ENCODE measurements around the gene USP7.

The USP7 gene

GRCh38 chr16:8957509-8958157 is 6.1 kb downstream of the USP7 start:
- H3K14ac ChIP-seq (ENCODE audit: low read length) = no peak overlapping the region
- no peak overlapping the region for H3K4me2 ChIP-seq (ENCODE audit: insufficient read depth, low read length, poor library complexity, severe bottlenecking)
- H3K27me3 ChIP-seq (ENCODE audit: control insufficient read depth in 3 of 3, insufficient read depth in 3 of 3, low read depth in 1 of 3, low read length in 3 of 3) = no peaks in the 10 kb centered on the region
- H4K8ac ChIP-seq (ENCODE audit: low read depth, low read length) = no peak overlapping the region
- H2BK15ac ChIP-seq (ENCODE audit: low read length) = no peak overlapping the region
- no peaks in the 10 kb centered on the region for H3K9me3 ChIP-seq (replicated peaks in 1 of 2; ENCODE audit: control insufficient read depth in 2 of 2, insufficient read depth in 1 of 2, low read depth in 1 of 2, low read length in 2 of 2)
- H2BK12ac ChIP-seq (ENCODE audit: low read length) = no peak overlapping the region
- H3K27ac ChIP-seq (replicated peaks; ENCODE audit: low read length) = no peak overlapping the region
- H3K23ac ChIP-seq (ENCODE audit: low read depth, low read length, poor library complexity) = peak overlapping the region; percentile 60
- no peaks in the 10 kb centered on the region for H3K36me3 ChIP-seq (replicated peaks in 1 of 2; ENCODE audit: control insufficient read depth in 2 of 2, insufficient read depth in 2 of 2, low read length in 2 of 2)
- H3K4me3 ChIP-seq (ENCODE audit: low read length in 2 of 2) = no peak overlapping the region
- DNase-seq (ENCODE audit: low spot score) = no peak
- H2AFZ ChIP-seq (ENCODE audit: low read length) = no peak overlapping the region
- peaks cover 25% of the 10 kb centered on the region for H3K79me1 ChIP-seq (ENCODE audit: low read depth, low read length)
- no peak overlapping the region for H2BK120ac ChIP-seq (ENCODE audit: low read depth, low read length)
- H3K4me1 ChIP-seq (ENCODE audit: control insufficient read depth in 2 of 2, insufficient read depth in 1 of 2, low read depth in 1 of 2, low read length in 2 of 2) = peaks cover 24 to 41% of the 10 kb centered on the region in 2 donors
- no peak overlapping the region for H2AK5ac ChIP-seq (ENCODE audit: low read depth, low read length)
- H4K91ac ChIP-seq (ENCODE audit: low read depth, low read length, poor library complexity) = no peak overlapping the region
- no peak overlapping the region for H2BK5ac ChIP-seq (ENCODE audit: low read length)
- H3K18ac ChIP-seq (ENCODE audit: low read length) = no peak overlapping the region
- peak overlapping the region; percentile 63 for H3K9ac ChIP-seq (ENCODE audit: low read depth, low read length, poor library complexity)
- no peak overlapping the region for H3K4ac ChIP-seq (ENCODE audit: low read length)
- WGBS, 2 donors (ENCODE audit: extremely low coverage in 2 of 2, insufficient read length in 2 of 2, insufficient replicate concordance in 1 of 2) = 100% methylated on average over 2 of the region's 9 CpGs; no CpG with 5 or more reads in 1 of the 2 donors

DNA sequence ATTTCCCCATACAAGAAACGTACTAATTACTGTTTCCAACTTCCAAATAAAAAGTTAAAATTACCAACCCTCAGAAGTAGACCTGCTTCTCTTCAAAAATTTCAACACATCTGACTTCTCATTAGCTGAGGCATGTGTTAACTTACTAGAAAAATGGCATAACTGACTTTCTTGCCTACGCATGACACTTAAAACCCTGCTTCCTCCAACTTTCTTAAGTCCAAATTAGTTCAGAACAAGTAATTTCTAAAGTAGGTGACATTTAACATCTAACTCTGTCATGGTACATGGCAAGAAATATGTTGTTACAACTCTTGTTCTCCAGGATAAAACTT is 6.7 kb downstream of the USP7 start:
- Histone ChIP-seq H2AFZ (ENCODE audit: low read length) (no peak overlapping the region), H2BK120ac (ENCODE audit: low read depth, low read length) (no peak overlapping the region), H3K27me3 (ENCODE audit: control insufficient read depth in 3 of 3, insufficient read depth in 3 of 3, low read depth in 1 of 3, low read length in 3 of 3) (no peaks in the 10 kb centered on the region), H3K4ac (ENCODE audit: low read length) (no peak overlapping the region), H2BK12ac (ENCODE audit: low read length) (no peak overlapping the region), H3K18ac (ENCODE audit: low read length) (no peak overlapping the region), H2AK5ac (ENCODE audit: low read depth, low read length) (no peak overlapping the region), H3K9ac (ENCODE audit: low read depth, low read length, poor library complexity) (no peak overlapping the region), H3K4me2 (ENCODE audit: insufficient read depth, low read length, poor library complexity, severe bottlenecking) (no peak overlapping the region), H3K4me1 (ENCODE audit: control insufficient read depth in 2 of 2, insufficient read depth in 1 of 2, low read depth in 1 of 2, low read length in 2 of 2) (peaks cover 30 to 43% of the 10 kb centered on the region in 2 donors), H2BK5ac (ENCODE audit: low read length) (no peak overlapping the region), H3K23ac (ENCODE audit: low read depth, low read length, poor library complexity) (no peak overlapping the region), H4K8ac (ENCODE audit: low read depth, low read length) (no peak overlapping the region), H3K27ac (replicated peaks; ENCODE audit: low read length) (no peak overlapping the region), H3K9me3 (replicated peaks in 1 of 2; ENCODE audit: control insufficient read depth in 2 of 2, insufficient read depth in 1 of 2, low read depth in 1 of 2, low read length in 2 of 2) (no peaks in the 10 kb centered on the region), H3K36me3 (replicated peaks in 1 of 2; ENCODE audit: control insufficient read depth in 2 of 2, insufficient read depth in 2 of 2, low read length in 2 of 2) (no peaks in the 10 kb centered on the region), H3K79me1 (ENCODE audit: low read depth, low read length) (peaks cover 20% of the 10 kb centered on the region), H3K14ac (ENCODE audit: low read length) (no peak overlapping the region), H2BK15ac (ENCODE audit: low read length) (no peak overlapping the region), H4K91ac (ENCODE audit: low read depth, low read length, poor library complexity) (no peak overlapping the region), H3K4me3 (ENCODE audit: low read length in 2 of 2) (no peak overlapping the region)
- DNase-seq (ENCODE audit: low spot score) = no peak
- WGBS, 2 donors (ENCODE audit: extremely low coverage in 2 of 2, insufficient read length in 2 of 2, insufficient replicate concordance in 1 of 2) = no CpG with 5 or more reads among the region's 2 CpGs

DNA sequence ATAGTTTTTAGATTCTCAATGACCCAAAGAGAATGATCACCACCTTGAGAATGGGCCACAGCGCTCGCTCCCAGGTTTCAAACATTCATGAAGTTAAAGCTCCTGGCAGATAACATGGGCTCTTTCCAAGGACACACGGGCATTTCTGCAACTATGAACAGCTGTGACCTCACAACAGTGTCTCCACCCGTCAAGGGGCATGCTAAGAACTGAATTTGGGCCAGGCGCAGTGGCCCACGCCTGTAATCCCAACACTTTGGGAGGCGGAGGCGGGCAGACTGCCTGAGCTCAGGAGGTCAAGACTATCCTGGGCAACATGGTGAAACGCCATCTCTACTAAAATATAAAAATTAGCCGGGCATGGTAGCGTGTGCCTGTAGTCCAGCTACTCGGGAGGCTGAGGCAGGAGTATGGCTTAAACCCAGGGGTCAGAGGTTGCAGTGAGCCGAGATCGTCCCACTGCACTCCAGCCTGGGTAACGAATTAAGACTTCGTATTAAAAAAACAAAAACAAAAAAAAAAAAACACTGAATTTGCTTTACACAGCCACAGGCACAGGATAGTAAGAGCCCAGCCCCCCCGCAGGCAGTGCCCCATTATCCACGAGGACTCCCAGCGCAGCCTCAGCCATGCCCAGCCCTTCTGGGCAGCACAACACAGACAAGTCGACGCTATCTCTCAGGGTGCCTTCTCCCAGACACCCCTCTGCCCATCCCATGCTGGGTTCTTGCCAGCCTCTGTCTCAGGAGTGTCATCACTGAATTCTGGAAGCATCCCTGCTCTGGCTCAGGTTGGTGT is 7.2 kb downstream of the USP7 start:
- H2BK12ac ChIP-seq (ENCODE audit: low read length) = no peak overlapping the region
- H3K36me3 ChIP-seq (replicated peaks in 1 of 2; ENCODE audit: control insufficient read depth in 2 of 2, insufficient read depth in 2 of 2, low read length in 2 of 2) = no peaks in the 10 kb centered on the region
- no peak overlapping the region for H4K8ac ChIP-seq (ENCODE audit: low read depth, low read length)
- H3K18ac ChIP-seq (ENCODE audit: low read length) = peak overlapping the region; percentile 19
- peaks cover 22% of the 10 kb centered on the region for H3K79me1 ChIP-seq (ENCODE audit: low read depth, low read length)
- H3K4ac ChIP-seq (ENCODE audit: low read length) = no peak overlapping the region
- no CpG with 5 or more reads among the region's 21 CpGs for WGBS, 2 donors (ENCODE audit: extremely low coverage in 2 of 2, insufficient read length in 2 of 2, insufficient replicate concordance in 1 of 2)
- no peaks in the 10 kb centered on the region for H3K9me3 ChIP-seq (replicated peaks in 1 of 2; ENCODE audit: control insufficient read depth in 2 of 2, insufficient read depth in 1 of 2, low read depth in 1 of 2, low read length in 2 of 2)
- no peak for DNase-seq (ENCODE audit: low spot score)
- H4K91ac ChIP-seq (ENCODE audit: low read depth, low read length, poor library complexity) = no peak overlapping the region
- H3K9ac ChIP-seq (ENCODE audit: low read depth, low read length, poor library complexity) = no peak overlapping the region
- H2BK120ac ChIP-seq (ENCODE audit: low read depth, low read length) = no peak overlapping the region
- no peak overlapping the region for H2BK5ac ChIP-seq (ENCODE audit: low read length)
- H3K4me1 ChIP-seq (ENCODE audit: control insufficient read depth in 2 of 2, insufficient read depth in 1 of 2, low read depth in 1 of 2, low read length in 2 of 2) = peaks cover 29 to 44% of the 10 kb centered on the region in 2 donors
- no peak overlapping the region for H3K4me3 ChIP-seq (ENCODE audit: low read length in 2 of 2)
- no peak overlapping the region for H3K27ac ChIP-seq (replicated peaks; ENCODE audit: low read length)
- H2BK15ac ChIP-seq (ENCODE audit: low read length) = no peak overlapping the region
- no peak overlapping the region for H2AK5ac ChIP-seq (ENCODE audit: low read depth, low read length)
- H3K14ac ChIP-seq (ENCODE audit: low read length) = no peak overlapping the region
- H3K23ac ChIP-seq (ENCODE audit: low read depth, low read length, poor library complexity) = no peak overlapping the region
- no peaks in the 10 kb centered on the region for H3K27me3 ChIP-seq (ENCODE audit: control insufficient read depth in 3 of 3, insufficient read depth in 3 of 3, low read depth in 1 of 3, low read length in 3 of 3)
- H3K4me2 ChIP-seq (ENCODE audit: insufficient read depth, low read length, poor library complexity, severe bottlenecking) = no peak overlapping the region
- H2AFZ ChIP-seq (ENCODE audit: low read length) = no peak overlapping the region

DNA sequence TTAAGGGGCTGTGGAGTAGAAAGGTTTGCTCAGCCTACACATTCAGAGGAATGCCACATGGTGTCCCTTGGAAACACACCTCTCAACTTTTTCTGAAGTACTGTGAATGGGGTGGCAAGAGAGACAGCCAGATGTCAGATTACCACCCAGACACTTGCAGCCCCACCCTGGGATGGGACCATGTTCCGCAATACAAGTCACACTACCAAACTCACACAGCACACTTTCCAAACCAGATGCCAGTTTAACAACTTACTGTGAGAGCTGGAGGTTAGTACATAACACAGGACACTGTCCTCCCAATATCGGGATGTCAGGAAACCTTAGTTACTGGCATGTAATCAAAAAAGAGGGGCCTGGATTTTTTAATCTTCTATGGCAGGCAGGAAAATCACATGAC is 7.9 kb downstream of the USP7 start:
- Histone ChIP-seq H3K23ac (ENCODE audit: low read depth, low read length, poor library complexity) (no peak overlapping the region), H3K4me2 (ENCODE audit: insufficient read depth, low read length, poor library complexity, severe bottlenecking) (no peak overlapping the region), H3K27me3 (ENCODE audit: control insufficient read depth in 3 of 3, insufficient read depth in 3 of 3, low read depth in 1 of 3, low read length in 3 of 3) (no peaks in the 10 kb centered on the region), H4K91ac (ENCODE audit: low read depth, low read length, poor library complexity) (no peak overlapping the region), H2BK120ac (ENCODE audit: low read depth, low read length) (no peak overlapping the region), H3K4me1 (ENCODE audit: control insufficient read depth in 2 of 2, insufficient read depth in 1 of 2, low read depth in 1 of 2, low read length in 2 of 2) (peaks cover 33 to 43% of the 10 kb centered on the region in 2 donors), H4K8ac (ENCODE audit: low read depth, low read length) (no peak overlapping the region), H2BK12ac (ENCODE audit: low read length) (no peak overlapping the region), H3K36me3 (replicated peaks in 1 of 2; ENCODE audit: control insufficient read depth in 2 of 2, insufficient read depth in 2 of 2, low read length in 2 of 2) (no peaks in the 10 kb centered on the region), H3K9me3 (replicated peaks in 1 of 2; ENCODE audit: control insufficient read depth in 2 of 2, insufficient read depth in 1 of 2, low read depth in 1 of 2, low read length in 2 of 2) (no peaks in the 10 kb centered on the region), H3K79me1 (ENCODE audit: low read depth, low read length) (peaks cover 22% of the 10 kb centered on the region), H3K18ac (ENCODE audit: low read length) (no peak overlapping the region), H3K4ac (ENCODE audit: low read length) (no peak overlapping the region), H3K14ac (ENCODE audit: low read length) (no peak overlapping the region), H3K27ac (replicated peaks; ENCODE audit: low read length) (no peak overlapping the region), H2AFZ (ENCODE audit: low read length) (no peak overlapping the region), H2AK5ac (ENCODE audit: low read depth, low read length) (no peak overlapping the region), H3K4me3 (ENCODE audit: low read length in 2 of 2) (no peak overlapping the region), H3K9ac (ENCODE audit: low read depth, low read length, poor library complexity) (no peak overlapping the region), H2BK5ac (ENCODE audit: low read length) (no peak overlapping the region), H2BK15ac (ENCODE audit: low read length) (no peak overlapping the region)
- no peak for DNase-seq (ENCODE audit: low spot score)
- WGBS, 2 donors (ENCODE audit: extremely low coverage in 2 of 2, insufficient read length in 2 of 2, insufficient replicate concordance in 1 of 2) = no CpG with 5 or more reads among the region's 2 CpGs
